A549 (cell line): Measurements from ENCODE around the gene TLCD3B. TPM values are rescaled to one million over a fixed set of nuclear protein-coding genes. Genes with fewer than 3 reads are reported as not detected.

Experiments
- ATAC-seq, 2 experiments: fragments of 200-7000 bp in 1 of 2; fragments of >200 bp in 1 of 2; cut with Nextera tagmentation in 1 of 2; cut with Tn5 transposase in 1 of 2; 3 replicates each; pipeline versions ENCODE4 v1.8.0 to v1.9.1; 2018 to 2020; ENCODE audit warnings: mild to moderate bottlenecking in 1 of 2, moderate library complexity in 1 of 2
- CTCF ChIA-PET: fragments of 300-600 bp; sonication (Branson Sonifier 250); formaldehyde crosslinking; extraction: SDS; loops from one replicate; lab custom pipeline; 2021; ENCODE audit warnings: antibody characterized with exemption, inconsistent platforms; lab: Yijun Ruan, JAX
- POLR2A ChIA-PET: fragments of 350-600 bp; formaldehyde crosslinking; extraction: SDS; loops from one replicate; lab custom pipeline; 2021; ENCODE audit warnings: antibody characterized with exemption, inconsistent platforms; lab: Yijun Ruan, JAX
- DNase-seq, 2 experiments: peaks; one replicate each; pipeline versions ENCODE4 v3.0.0 to v3.0.0-alpha.2; 2011 to 2016; ENCODE audit warnings: low read depth in 1 of 2, low spot score in 1 of 2
- FAIRE-seq: peaks from 2 replicates; lab custom pipeline; 2011; peaks lifted over from hg19 to GRCh38; lab: Jason Lieb, UNC
- H3K27ac ChIP-seq, 2 experiments: fragments of >200 bp; sonication (Bioruptor Twin); formaldehyde crosslinking; 3 replicates each; pipeline ENCODE4 v1.5.1; 2016 to 2017
- H3K4me1 ChIP-seq: fragments of >200 bp; sonication (Bioruptor Twin); formaldehyde crosslinking; 3 replicates; pipeline ENCODE4 v1.6.1; 2016
- H3K4me2 ChIP-seq: fragments of >200 bp; sonication (Bioruptor Twin); formaldehyde crosslinking; 3 replicates; pipeline ENCODE4 v1.6.1; 2016
- H3K4me3 ChIP-seq: fragments of >200 bp; sonication (Bioruptor Twin); formaldehyde crosslinking; 3 replicates; pipeline ENCODE4 v1.5.1; 2016
- H3K9me3 ChIP-seq: fragments of >200 bp; sonication (Bioruptor Twin); formaldehyde crosslinking; 3 replicates; pipeline ENCODE4 v1.6.1; 2016
- FOXS1 ChIP-seq: fragments of 250-450 bp; sonication (Bioruptor Pico); IDR thresholded peaks from 2 replicates; pipeline ENCODE4 v1.5.0; 2020; ENCODE audit warnings: mild to moderate bottlenecking, moderate library complexity
- HES2 ChIP-seq: fragments of >200 bp; sonication (Bioruptor Twin); formaldehyde crosslinking; IDR thresholded peaks from 2 replicates; pipeline ENCODE4 v1.6.1; 2016
- JUN ChIP-seq, 2 experiments: fragments of >200 bp; sonication (Bioruptor Twin); formaldehyde crosslinking; IDR thresholded peaks; 2 replicates in 1 of 2; 3 replicates in 1 of 2; pipeline ENCODE4 v1.6.1; 2016 to 2017
- KDM1A ChIP-seq: fragments of 200-600 bp; sonication (generic); IDR thresholded peaks from 2 replicates; pipeline ENCODE4 v1.6.1; 2016; ENCODE audit warnings: low read depth, mild to moderate bottlenecking
- MAX ChIP-seq: IDR thresholded peaks from 2 replicates; pipeline ENCODE4 v1.6.1; 2012
- MYC ChIP-seq: IDR thresholded peaks from 2 replicates; pipeline ENCODE4 v1.6.1; 2012; ENCODE audit warnings: mild to moderate bottlenecking, inconsistent platforms, low read length, improper control_type of control experiment, borderline replicate concordance
- PBX3 ChIP-seq: IDR thresholded peaks from 2 replicates; pipeline ENCODE4 v1.6.1; 2012
- POLR2A ChIP-seq: IDR thresholded peaks from 2 replicates; pipeline ENCODE4 v1.6.1; 2012; ENCODE audit warnings: mild to moderate bottlenecking, low read length
- REST ChIP-seq: fragments of 200-600 bp; sonication (generic); IDR thresholded peaks from 2 replicates; pipeline ENCODE4 v1.6.1; 2016; ENCODE audit warnings: antibody characterized with exemption, mild to moderate bottlenecking, moderate library complexity
- WGBS: methylation state at CpG from one replicate; pipeline ENCODE4 v1.1.6; 2017; ENCODE audit errors: missing lambda C conversion rate; 5-methylcytosine and 5-hydroxymethylcytosine counted together
- polyA plus RNA-seq, 4 experiments: library from polyadenylated mRNA; depleted of rRNA in 3 of 4; stranded (reverse); fragments of >200 nt; fragmentation: RNase III in 1 of 4; extraction: RNeasy Plus Mini Kit Qiagen cat#74134 plus additional on column Dnase treatment in 1 of 4; gene quantifications; 2 replicates in 3 of 4; 3 replicates in 1 of 4; pipeline ENCODE4 v1.2.3, GENCODE V29; 2011 to 2017

TLCD3B gene
- polyA plus RNA-seq, 2 of the 4 experiments (the other 2 are of a cell fraction): 0.30 to 0.68 TPM

- no peak for TF ChIP-seq REST
- no peak for TF ChIP-seq HES2
- no peak for TF ChIP-seq JUN (IDR thresholded peaks at IDR 0.05)
- no peak for TF ChIP-seq POLR2A
Observed at GRCh38 chr16:30031477-30031918, 427 bp upstream of the TLCD3B start (continued).

- ATAC-seq (no peak), DNase-seq (no peak), FAIRE-seq (no peak)
- H3K4me1 ChIP-seq: 0 out of 3 replicates have a peak, but pooled peaks cover 7% of the 10 kb centered on the region
- ChIA-PET POLR2A (no interaction called here), CTCF (interaction anchor here (1.1 to 3.8 kb wide), 5 partner anchors 161 to 330 kb away, joined by 3 to 48 read pairs (median 14); partner anchors contain the start of gene MVP)
- no peak for TF ChIP-seq MYC
- no peak for TF ChIP-seq FOXS1 (CRISPR knock-in tag)
- no peak for TF ChIP-seq KDM1A
- peak overlapping the region; percentile 79; the same call in 2 of the 3 replicates for H3K4me2 ChIP-seq
- H3K4me3 ChIP-seq: no peak overlapping the region
- peak overlapping the region in 1 of 2 experiments; percentile 75; a peak in 1 of 6 replicates for H3K27ac ChIP-seq
- WGBS: 57% methylated on average over 22 of the region's 23 CpGs
- H3K9me3 ChIP-seq: no peaks in the 10 kb centered on the region
Observed at GRCh38 chr16:30030011-30030685, 923 bp downstream of the TLCD3B start.

- Histone ChIP-seq H3K4me1 (0 out of 3 replicates have a peak, but pooled peaks cover 7% of the 10 kb centered on the region), H3K27ac (no peak overlapping the region), H3K9me3 (no peaks in the 10 kb centered on the region), H3K4me3 (no peak overlapping the region), H3K4me2 (no peak overlapping the region)
- FAIRE-seq (no peak), DNase-seq (no peak), ATAC-seq (peak in 1 of 2 experiments; percentile 33; a peak in 4 of 6 replicates)
- TF ChIP-seq REST (peak; percentile 91), PBX3 (no peak), MAX (no peak)
- 29% methylated on average over 18 of the region's 18 CpGs for WGBS
- POLR2A ChIA-PET: no interaction called here
- CTCF ChIA-PET: interaction anchor here (0.6 to 0.8 kb wide), 4 partner anchors 13 to 127 kb away, joined by 3 to 4 read pairs (median 3); no protein-coding TSS in a partner anchor
Observed at GRCh38 chr16:30028438-30029076, 2.5 kb downstream of the TLCD3B start.
